ENCODE results near the gene WNT2.

Gene WNT2

DNA sequence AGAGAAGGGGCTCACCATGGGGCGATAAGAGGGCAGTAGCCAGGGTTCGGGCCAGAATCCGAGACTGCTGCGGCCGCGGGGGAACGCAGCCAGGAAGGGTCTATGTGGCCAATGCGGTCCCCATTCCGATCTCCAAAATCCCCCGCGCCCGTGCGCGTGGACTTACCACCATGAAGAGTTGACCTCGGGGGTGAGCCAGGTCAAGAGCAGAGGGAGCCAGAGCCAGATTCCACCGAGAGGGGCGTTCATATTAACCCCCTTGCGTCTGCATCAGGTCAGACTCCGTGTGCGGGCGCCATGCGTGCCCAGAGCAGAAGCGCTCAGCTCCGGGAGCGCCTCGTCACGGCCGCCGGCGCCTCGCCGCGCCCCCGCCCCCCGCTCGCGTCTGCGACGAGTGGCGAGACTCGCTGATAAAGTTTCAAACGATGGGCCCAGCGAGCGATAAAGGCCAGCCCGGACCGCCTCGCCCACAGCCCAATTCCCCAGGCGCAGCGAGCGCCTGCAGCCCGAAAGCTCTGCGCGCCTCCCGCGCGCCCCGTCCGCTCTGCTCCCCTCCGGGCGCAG, at the start of gene WNT2:
Gene WNT2 (minus strand): TSS at position 318 of the 564 bp plus-strand sequence. CDS start 69 bp downstream, at position 249.
- peak; percentile 18 for DNase-seq (ENCODE audit: low spot score)

DNA sequence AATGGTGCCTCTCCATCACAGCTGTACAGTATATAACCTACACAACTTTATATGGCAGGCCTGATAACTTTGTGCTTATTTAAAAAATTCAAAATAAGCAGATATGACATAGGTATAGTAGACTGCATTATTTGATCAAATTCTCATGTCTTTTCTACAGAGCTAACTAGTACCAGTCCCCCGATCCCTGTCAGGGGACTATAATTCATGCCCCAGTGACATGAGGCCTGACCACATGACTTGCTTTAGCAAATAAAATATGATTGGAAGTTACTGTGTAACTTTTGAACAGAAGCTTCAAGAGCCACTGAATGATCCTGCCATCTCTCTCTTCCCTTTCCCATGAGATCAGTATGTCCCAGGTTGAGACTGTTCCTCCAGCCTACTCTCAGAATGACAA, 49.2 kb upstream of the WNT2 start:
- no peak for DNase-seq (ENCODE audit: low spot score)

DNA sequence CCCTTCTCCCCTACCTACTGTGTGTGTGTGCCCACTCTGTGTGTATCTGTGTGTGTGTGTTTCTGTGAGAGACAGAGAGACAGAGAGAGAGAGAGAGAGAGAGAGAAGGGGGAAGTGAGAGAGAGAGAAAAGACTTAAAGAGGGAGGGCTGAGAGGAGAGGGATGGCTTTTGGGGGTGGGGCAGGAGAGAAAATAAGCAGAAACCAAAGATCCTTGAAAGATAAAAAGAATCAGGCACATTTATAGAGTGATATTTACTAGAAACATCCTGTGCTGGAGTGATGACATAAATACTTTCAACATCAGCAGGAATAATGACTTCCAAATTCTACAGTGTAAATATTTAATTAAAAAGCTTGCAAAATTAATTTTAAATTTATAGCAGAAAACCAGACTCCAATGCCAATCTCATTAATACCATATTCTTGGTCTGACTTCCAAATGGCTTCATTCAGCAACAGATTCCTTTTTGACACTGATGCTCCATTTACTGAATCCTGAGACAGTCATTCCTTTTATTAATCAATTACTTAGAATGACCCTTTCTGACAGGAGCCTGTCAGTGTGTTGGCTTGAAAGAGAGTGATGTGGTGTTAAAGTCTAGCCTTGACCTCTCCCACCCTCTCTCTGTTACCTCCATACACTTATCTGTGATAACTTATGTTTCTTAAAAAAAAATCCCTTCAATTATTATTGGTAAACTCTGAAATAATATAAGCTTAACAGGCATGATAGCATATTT, 41.7 kb upstream of the WNT2 start:
- no peak for DNase-seq (ENCODE audit: low spot score)

DNA sequence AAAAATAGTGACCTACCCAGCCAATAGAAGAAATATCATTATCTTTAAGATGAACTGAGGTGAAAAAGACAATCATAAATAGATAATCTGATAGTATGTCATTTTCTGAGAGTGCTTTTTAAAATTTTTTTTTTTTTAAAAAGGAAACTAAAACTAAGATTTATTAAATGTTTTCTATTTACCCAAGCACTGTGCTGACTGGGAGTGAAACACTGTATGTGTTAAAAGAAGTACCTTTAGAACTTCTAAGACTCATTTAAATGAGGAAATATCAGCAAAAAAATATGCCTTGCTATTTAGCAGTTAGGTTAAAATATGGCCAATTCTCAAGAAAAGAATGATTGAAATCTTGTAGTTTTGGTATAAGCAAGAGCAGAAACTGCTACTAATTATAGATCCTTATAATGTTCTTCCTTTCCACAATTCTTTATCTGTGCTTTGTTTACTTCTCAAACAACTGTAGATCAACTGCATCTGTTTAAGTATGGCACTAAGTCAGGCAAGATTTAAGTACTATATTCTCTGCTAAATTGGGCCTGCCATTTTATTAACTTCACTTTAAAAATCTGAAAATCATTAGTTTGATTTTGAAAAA, 39.5 kb upstream of the WNT2 start:
- no peak for DNase-seq (ENCODE audit: low spot score)

DNA sequence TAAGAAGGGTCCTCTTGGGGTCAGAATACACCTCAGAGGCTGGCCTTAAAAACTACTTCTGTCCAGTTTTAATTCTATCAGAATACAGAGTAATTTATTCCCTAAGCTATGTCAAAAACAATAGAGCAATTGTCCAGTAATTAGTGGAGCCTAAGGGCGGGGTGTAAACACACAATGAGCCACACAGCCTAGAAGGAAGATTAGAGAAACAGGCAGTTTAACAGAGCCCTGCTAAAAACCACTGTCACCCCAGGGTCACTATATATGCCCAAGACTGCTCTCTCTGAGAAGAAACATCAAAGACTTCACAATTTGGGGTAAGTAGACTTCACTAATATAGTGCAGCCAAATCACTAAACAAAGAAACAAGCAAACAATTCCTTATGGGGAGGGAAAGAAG, 27.2 kb upstream of the WNT2 start:
- DNase-seq (ENCODE audit: low spot score), result no peak

DNA sequence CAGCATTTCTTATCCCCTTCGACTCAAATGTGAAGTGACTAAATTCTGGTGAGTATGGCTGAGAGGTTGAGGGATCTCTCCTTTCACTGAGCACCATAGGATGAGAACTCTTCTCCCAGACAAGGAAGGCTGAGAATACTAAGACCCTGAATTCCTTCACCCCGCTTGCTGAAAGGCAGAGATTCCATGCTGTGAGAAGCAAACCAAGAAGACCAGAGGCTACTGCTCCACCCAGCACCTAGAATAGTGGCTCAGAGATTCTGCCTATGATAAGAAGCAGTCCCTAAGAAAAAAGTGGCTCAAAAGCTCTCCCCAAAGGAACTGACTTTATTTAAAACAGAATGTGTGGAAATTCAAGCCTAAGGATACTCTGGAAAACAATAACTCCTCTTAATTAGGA, 26.7 kb upstream of the WNT2 start:
- no peak for DNase-seq (ENCODE audit: low spot score)

DNA sequence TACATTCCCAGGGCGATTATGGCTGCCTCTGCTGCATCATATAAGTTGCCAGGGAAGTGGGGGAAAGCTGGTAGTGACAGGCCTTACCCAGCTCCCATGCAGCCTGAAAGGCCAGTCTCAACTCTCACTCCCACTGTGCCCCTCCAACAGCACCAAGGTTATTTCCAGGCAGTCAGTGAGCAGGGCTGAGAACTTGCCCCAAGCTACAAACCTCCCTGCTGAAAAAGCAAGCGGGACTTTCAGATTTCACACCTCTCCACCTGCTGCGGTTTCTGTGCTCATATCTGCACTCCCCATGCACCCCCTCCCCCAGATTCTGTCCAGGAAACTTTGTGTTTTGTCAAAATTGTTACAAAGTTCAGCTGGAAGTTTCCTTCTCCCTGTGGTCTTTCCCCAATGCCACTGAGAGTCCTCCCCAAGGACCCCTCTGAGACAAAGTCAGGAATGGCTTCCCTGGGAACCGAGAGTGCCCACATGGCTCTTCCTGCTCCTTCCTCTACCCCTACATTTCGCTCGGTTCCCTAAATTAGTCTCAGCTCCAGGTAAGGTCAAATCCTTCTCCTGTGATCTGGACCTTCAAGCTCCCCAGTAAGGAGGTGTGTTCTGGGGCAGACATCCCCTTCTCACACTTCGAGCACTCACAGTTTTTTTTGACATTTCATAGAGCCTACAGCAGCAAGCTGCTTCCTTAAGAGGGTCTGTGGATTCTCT, 25.3 kb upstream of the WNT2 start:
- DNase-seq (ENCODE audit: low spot score), result no peak

DNA sequence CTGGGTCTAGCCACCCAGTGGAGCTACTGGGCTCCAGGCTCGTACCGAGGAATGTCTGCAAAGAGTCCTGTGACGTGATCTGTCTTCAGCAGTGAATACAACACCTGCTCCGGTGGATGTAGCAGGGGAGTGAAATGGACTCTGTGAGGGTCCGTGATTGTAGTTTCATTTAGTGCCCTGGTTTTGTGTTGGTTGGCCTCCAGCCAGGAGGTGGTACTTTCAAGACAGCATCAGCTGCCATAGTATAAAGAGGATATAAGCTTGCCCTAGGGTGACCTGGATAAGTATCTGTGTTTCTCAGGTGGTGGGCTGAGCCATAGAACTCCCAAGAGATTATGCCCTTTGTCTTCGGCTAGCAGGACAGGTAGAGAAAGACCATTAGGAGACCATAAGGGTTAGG, 24.6 kb upstream of the WNT2 start:
- no peak for DNase-seq (ENCODE audit: low spot score)

DNA sequence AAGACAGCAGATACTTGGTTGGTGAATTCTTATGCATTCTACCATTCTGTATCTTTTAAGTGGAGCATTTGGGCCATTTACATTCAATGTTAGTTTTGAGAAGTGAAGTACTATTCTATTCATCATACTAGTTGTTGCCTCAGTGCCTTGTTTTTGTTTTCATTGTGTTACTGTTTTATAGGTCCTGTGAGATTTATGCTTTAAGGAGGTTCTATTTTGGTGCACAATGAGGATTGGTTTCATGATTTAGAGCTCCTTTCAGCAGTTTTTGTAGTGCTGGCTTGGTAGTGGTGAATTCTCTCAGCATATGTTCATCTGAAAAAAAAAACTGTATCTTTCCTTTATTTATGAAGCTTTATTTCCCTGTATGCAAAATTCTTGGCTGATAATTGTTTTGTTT, 23.3 kb upstream of the WNT2 start:
- no peak for DNase-seq (ENCODE audit: low spot score)

DNA sequence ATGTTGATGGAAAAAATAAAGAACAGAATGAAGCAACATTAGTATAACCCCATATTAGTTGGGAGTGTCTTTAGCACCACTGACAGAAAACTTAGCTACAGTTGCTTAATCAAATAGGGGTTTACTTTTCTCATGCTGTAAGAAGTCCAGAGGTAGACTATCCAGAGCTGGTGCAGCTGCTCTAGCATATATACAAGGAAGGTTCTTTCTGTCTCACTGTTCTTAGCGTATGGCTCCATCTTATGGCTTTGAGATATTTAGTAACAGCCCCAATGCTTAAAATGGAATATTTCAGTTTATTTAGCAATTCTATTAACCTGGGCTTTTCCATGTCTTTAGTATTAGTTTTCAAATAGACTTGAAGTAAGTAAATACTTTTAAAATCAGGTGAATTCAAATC, 15.2 kb upstream of the WNT2 start:
- DNase-seq (ENCODE audit: low spot score), result no peak

DNA sequence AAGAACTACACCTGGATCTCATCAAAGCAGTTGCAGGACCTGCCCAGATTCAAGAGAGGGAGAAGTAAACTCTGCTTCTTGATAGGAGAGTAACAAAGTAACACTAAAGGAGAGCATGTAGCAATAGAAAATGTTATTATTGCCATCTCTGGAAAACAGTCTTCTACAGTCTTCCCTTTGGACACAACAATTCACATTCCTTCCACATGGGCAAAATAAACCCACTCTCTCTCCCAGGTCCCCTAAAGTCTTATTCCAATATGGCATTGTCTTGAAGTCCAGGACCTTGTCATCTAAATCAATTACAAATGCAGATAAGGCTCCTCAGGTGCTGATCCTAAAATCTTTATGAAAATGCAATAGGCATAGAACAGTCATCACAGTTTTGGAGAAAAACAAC, 10.3 kb upstream of the WNT2 start:
- DNase-seq (ENCODE audit: low spot score), result no peak

DNA sequence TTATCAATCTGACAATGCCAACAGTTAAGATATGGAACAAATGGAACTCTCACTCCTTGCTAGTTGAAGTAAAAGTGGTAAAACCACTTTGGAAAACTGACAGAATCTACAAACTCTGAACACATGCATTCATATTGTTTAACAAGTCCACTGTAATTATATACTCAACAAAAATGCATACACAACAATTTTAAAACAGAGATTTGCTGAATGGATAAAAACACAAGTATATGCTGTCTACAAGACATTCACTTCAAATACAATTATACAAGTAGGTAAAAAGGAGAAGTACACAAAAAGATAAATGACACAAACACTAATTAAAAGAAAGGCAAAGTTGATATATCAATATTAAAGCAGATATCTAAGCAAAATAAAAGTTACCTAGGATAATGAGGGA, 9.2 kb upstream of the WNT2 start:
- DNase-seq (ENCODE audit: low spot score), result no peak

DNA sequence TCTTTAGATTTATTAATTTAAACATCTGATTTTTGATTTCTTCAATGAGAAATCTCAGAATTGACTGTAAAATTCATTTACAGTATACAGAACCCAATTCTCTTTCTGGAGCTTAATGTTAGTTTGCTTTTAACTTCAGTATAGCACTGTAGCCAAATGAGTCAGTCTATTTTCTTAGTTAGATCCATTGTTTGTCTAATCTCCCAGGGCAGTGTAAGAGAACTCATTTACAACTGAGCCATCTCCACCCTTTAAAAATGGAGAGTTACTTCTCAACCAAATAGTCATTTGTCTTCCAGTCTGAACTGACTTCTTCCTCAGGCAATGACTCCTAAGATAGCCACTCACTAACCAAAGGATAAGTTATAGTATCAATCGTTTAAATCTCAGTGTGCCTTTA, 3.0 kb upstream of the WNT2 start:
- DNase-seq (ENCODE audit: low spot score), result no peak

DNA sequence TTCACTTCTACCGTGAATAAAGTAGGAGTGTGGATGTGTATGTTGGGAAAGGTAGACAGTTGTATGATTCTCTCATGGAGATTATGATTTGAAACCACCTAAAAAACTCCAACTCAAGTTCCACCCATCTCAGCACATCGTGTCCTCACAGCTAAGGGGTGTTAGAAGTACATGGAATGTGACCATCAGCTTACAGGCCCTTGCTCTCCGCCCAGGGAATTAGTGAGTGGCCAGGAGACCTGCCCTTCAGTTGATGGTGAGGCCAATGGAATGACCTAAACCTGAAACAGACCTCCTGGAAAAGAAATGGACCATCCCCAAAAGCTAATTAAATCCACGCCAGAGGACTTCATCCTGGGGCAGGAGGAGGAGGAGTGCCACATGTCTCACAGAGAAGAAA, 2.1 kb upstream of the WNT2 start:
- no peak for DNase-seq (ENCODE audit: low spot score)

DNA sequence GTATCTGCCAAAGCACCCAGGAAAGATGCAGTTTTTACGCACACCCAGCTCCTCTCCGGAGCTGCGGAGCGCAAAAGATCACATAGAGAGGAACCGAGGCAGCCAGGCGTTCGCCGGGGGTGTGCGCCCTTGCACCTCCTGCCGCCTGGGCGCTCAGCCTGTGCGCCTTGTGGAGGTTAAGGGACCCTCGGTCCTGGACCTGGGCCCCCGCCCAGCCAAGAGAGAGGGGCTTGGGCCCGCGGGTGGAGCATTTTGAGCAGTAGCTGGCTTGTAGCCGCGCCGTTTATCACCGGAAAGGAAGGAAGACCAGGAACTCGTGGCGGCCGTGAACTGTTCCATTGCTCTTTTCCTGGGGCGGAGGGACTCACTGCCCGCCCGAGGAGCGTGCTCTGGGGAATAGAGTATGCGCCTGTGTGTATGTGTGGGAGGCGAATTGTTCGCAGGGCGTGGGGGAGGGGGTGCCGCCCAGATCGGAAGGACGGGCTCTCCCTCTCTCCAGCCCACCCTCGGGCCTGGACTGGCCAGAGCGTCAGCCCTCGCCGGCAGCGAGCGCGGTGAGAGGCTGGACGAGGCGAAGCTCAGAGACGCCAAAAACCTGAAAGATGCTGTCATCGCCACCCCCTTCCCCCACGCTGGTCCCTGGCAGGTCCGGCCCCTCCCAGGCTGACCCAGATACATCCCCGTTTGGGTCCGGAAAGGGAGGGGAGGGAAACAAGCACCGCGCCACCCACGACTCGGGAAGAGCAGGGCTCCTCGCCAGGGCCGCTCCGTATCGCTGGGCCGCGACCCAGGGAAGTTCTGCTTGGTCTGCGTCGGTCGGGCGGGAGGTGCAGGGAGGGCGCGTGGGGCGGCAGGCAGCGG, 1.2 kb upstream of the WNT2 start:
- peak; percentile 38 for DNase-seq (ENCODE audit: low spot score)

DNA sequence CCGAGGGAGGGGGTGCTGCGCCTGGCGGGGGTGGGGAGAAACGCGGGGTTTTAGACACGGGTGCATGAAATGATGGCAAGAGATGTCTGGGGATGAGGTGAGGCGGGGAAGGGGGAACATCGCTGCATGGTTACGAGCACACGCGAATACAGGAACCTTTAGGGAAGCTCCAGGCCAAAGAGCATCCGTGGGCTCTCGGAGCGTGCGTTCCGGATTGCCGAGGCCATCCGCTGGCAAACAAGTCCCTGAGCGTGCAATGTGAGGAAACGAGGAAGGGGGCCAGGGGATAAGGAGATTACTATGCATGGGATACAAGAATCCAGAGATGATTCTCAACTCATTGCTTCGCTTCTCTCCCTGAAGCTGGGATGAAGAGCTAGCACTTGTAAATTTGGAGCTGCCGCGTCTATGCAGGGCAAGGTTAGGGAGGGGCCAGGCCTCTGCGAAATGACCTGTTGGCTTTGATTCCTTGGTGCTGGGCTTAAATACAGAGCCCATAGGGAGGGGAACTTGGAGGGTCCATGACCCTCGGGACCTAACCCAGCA, 520 bp upstream of the WNT2 start:
- DNase-seq (ENCODE audit: low spot score), result no peak

DNA sequence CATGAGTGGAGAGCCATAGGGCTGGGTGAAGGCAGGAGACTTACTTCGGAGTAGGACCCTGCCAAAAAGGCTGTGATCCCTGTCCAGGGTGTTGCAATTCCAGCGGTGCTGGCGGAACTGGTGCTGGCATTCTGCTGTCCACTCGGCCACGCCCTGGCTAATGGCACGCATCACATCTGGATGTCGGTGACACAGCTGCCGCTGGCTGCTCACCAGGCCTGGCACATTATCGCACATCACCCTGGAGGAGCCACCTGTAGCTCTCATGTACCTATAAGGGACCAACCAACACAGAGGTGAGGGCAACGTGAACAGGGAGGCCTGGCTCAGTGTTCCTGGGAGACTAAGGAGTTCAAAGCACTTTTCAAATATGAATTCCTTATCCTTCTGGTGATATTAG, 2.3 kb downstream of the WNT2 start:
- no peak for DNase-seq (ENCODE audit: low spot score)

DNA sequence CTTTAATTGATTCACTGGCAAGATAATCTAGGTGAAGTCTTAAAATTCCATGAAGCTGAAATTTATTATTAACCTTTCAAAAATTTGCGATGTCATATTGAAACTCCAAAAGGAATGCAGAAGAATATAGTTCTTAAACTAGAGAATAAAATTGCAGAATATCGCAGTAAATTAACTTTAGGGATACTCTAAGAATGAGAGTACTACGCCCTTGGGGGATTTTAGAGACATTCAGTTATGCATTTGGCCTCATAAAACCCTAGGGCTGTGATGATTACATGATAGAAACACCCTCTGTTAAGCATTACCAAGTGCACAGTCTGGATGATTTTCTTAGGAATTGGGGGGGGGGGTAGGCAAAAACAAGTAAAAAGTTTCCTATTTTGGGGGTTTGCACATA, 3.7 kb downstream of the WNT2 start:
- DNase-seq (ENCODE audit: low spot score), result no peak

DNA sequence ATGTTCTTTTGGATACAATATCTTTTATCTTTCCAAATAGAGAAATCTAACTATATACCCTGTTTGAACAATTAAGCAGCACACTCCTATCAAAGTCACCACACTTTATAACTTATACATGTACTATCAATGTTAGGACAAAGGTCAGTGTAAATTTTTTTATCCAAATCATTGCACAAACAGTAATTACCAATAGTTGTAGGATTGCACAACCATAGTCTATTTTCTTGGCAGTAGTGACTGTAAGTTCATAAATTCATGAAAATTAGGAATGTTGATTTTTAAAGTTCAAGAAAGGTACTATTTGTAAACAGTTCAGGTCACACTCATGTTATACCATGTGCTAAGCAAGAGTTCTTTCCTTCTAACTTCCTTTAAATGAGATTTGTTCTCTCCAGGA, 9.3 kb downstream of the WNT2 start:
- no peak for DNase-seq (ENCODE audit: low spot score)

DNA sequence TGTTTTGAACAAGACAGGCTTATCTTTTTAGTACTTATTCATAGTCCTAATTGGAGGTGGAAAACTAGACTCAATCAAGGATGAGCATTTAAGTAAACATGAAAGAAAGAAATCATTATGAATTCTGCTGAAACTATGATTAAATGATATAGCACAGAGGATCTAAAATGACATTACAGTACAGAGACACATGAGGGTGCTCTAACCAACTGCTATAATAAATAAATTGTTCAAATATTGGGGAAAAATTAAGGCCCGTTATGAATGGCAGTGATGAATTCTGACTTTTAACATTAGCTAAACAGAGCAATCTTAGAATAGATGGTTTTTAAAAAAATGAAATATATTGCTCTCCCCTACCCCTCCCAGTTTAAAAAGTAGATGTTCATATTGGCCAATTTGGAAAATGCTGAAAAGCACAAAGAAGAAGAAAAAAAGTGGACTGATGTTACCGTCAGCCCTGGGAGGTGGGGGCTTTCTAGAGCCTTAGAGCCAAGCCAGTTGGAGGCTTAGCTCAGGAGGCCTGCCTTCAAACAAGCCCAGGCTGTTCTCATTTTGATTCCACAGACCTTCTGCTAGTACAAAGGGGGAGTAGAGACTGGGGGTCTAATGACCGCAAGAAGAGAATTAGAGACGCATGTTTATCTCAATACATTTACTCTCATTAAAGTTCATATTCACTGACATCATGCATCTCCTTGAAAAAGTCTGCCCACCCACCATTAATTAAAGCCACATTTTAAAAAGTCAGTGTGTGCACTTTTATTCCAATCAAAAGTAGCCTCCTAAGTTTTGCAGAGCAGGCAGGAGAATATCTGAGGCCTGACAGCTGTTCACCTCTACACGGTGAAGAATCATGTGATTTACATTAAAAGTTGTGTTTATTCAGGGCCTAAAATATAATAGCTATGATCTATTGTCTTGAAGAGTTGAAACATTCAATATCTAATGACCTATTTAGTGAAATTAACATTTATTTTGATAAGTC, 10.0 kb downstream of the WNT2 start:
- peak; percentile 6 for DNase-seq (ENCODE audit: low spot score)

DNA sequence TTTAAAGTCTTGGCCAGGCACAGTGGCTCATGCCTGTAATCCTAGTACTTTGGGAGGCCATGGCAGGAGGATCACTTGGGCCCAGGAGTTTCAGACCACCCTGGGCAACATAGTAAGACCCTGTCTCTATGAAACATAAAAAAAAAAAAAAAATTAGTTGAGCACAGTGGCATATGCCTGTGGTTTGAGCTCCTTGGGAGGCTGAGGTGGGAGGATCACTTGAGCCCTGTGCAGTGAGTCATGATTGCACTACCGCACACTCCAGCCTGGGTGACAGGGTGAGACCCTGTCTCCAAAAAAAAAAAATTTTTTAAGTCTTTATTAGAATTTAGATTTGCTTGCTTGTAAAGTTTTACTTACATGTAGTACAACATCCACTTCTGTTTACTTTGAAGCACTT, 14.0 kb downstream of the WNT2 start:
- no peak for DNase-seq (ENCODE audit: low spot score)

All from hepatic stellate cell (primary cell).